Measurements from ENCODE around the gene COL4A6.

DNA sequence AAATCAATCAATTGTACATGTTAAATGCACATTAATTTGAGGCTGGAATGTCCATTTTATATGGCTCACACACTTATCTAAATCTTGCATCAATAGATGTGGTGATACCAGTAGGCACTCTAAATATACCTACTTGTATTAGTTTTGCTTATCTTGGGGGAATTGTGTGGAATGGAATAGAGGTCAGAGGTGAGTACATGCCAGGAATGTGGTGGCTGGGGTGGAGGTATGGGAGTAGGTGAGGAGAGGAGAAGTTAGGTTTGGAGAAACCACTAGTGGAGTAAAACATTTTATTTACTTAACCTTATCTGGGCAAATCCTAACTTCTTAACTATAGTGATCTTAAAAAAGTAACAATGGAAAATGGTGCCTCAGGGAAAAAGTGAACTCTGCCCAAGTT lies 183.6 kb downstream of the COL4A6 start:
- TF ChIP-seq, protein P1, sequence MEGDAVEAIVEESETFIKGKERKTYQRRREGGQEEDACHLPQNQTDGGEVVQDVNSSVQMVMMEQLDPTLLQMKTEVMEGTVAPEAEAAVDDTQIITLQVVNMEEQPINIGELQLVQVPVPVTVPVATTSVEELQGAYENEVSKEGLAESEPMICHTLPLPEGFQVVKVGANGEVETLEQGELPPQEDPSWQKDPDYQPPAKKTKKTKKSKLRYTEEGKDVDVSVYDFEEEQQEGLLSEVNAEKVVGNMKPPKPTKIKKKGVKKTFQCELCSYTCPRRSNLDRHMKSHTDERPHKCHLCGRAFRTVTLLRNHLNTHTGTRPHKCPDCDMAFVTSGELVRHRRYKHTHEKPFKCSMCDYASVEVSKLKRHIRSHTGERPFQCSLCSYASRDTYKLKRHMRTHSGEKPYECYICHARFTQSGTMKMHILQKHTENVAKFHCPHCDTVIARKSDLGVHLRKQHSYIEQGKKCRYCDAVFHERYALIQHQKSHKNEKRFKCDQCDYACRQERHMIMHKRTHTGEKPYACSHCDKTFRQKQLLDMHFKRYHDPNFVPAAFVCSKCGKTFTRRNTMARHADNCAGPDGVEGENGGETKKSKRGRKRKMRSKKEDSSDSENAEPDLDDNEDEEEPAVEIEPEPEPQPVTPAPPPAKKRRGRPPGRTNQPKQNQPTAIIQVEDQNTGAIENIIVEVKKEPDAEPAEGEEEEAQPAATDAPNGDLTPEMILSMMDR (IDR thresholded peaks at IDR 0.05) = no peak
- TF ChIP-seq POLR2A (IDR thresholded peaks at IDR 0.05) = no peak
- TF ChIP-seq POLR2AphosphoS5 (IDR thresholded peaks at IDR 0.05) = no peak

Measured in breast epithelium (tissue), 3 donors.